ENCODE measurements around the gene IFRD2.
A peak's percentile ranks its signal among the peaks of the same experiment; 100 is the strongest.
"Not testable (repeated sequence)": the region's sequence is repeated elsewhere in the genome, so short reads cannot be mapped to it uniquely, and the experiment has no call there.

Gene IFRD2

DNA sequence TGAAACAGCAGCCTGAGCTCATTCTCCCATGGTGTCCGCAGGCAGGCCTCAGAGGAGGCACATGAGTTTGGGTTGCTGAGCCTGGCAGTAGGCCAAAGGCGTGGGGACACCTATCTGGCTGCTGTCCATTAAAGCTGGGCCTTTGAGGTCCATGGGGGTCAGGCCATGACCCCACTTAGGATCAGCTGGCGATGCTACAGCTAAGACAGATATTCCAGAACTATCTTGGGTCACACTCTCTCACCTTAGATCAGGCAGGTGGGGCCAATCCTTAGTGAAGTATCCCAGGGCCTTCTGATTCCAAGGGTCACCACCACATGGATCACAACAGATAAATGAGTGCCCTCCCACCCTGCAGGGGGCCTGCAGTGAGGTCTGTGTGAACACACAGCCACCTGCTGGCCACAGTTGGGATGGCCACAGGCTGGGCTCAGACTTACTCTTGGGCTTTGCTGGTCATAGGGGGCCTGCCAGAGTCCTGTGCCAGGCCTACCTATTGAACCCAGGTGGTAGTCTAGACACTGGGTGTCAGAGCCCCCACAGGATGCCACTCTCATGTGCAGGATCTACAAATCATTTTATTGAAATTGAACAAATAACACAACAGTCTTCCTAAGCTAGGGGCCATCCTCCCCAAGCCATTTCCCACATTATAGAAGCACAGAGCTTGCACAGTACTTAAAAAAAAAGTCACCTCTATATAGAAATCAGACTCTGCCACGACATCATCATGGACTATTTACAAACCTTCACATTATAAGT lies 32.3 kb upstream of the IFRD2 start:
- DNase-seq (ENCODE audit: low read depth): peak; percentile 39

DNA sequence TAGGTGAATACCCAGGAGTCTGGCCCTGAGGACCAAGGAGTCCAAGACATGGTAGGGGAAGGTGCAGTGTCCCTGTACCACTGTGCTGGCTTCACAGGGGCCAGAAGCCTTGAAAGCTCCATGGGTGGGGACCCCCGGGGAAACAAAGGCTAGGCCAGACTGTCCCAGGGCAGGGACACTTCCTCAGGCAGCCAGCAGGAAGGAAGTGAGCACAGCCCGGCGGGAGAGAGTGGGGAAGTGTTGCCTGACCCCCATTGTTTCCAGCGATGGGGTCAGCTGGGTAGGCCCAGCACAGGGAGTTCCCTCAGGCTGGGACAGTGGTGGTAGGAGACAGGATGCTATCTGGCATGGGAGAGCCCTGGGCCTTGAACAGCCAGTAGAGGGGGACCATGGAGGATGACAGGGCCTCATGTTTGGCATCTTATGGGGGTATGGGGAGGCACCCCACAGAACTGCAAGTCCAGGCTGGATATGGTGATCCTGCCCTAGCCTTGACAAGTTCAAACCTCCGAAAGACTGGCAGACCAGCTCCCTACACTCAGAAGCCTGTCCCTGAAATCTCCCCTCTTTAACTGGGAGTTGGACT lies 31.5 kb upstream of the IFRD2 start:
- DNase-seq (ENCODE audit: low read depth): no peak

DNA sequence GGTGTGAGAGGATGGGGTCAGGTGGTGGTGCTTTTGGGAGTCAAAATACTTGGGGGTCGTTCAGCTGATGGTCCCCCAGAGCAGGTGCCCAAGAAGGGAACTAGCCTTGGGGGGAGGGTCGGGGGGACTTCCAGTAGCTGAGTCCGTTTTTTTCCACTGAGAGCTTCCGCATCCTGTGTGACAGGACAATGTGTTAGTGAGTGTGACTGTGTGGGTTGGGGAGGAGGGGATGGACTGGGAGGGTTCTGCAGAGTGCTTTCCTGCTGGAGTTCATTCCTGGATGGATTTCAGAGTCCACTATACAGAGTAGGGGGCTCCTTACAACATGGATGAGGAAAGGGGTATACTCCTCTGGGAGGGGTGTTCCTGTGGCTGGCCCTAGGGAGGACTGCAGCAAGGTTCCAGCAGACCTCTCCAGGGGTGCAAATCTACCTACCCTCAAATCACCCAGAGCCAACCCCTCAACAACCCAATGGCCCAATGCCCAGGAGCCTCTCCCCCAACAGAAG lies 30.9 kb upstream of the IFRD2 start:
- no peak for DNase-seq (ENCODE audit: low read depth)

DNA sequence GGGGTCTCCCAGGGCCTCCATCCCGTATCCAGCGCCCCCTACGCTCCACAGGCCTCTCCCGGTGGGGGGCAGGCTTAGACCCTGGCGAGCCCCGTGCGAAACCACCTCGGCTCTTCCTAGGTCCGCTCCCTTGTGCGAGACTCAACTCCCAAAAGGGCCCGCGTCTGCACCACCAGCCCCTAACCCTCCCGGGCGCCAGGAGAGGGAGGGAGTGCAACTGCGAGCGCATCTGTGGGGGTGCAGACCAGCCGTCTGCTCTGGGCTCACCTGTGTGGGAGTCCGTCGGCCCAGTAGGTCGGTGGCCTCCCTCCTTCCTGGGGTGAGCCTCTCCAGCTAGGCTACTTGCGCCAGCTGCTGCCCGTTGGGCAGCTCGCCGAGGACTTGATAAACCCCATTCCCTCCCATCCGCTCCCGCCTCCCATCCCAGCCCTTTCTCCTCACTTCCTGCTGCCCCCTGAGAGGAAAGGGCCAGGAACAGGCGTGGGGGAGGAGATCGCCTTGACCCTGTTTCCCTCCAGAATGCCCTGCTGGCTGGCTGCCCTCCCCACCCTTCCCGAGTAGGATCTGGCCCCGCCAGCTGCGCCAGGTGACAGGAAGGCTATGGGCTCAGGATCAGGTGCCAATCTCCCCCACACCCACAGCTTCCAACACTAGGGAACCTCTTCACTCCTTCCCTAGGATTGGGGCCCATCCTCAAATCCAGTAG lies 30.3 kb upstream of the IFRD2 start, which contains the start of gene HYAL2:
Gene HYAL2, minus strand, starts transcription at position 360 of the 706 bp plus-strand sequence. CDS start 2,256 bp downstream, outside the sequence.
- no peak for DNase-seq (ENCODE audit: low read depth)

DNA sequence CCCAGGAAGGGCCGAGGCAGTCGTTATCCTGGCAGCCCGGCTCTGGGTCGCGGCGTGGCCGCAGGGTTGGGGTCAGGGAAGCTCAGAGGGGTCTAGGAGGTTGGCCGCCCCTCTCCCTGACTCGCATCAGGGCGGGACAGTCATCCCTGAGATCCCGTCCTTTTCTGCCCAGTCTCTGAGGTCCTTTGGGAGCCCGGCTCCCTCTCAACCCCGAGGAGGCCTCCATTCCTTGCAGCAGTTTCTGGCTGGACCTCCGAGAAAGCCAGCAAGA lies 29.8 kb upstream of the IFRD2 start:
- DNase-seq (ENCODE audit: low read depth): no peak

DNA sequence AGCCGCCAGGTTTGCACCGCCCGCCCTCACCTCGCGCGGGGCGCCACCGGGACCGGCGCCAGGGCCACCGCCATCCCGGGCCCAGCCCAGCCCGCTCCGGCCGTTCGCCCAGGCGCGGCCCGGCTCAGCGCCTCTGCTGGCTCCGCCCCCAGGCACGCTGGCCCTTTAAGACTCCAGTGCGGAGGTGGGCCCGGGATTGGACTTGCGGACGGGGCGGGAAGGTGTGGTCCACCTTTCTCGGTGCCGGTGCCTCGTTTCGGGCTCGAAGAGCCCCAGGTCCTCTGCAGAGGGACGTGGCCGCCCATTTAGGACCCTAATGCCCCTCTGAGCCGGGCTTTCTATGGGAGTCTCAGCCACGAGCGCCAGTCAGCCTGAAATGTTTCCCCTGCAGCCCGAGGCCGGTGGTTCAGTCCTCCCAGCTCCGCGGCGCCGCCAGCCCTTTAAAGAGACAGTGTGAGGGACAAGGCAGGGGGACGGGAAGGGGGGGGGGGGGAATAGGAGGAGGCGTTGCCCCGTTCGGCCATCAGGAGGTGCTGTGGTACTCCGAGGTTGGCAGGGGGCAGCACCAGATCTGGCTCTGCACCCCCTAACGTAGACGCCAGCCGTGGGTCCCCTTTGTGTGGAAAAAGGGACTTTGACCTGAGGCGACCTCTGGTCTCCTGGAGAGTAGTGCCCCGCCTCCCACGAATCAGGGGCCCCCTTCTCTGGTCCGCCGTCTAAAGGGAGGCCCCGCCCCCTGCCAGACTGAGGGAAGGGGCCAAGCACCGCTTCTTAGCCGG lies 29.3 kb upstream of the IFRD2 start:
- peak; percentile 76 for DNase-seq (ENCODE audit: low read depth)

DNA sequence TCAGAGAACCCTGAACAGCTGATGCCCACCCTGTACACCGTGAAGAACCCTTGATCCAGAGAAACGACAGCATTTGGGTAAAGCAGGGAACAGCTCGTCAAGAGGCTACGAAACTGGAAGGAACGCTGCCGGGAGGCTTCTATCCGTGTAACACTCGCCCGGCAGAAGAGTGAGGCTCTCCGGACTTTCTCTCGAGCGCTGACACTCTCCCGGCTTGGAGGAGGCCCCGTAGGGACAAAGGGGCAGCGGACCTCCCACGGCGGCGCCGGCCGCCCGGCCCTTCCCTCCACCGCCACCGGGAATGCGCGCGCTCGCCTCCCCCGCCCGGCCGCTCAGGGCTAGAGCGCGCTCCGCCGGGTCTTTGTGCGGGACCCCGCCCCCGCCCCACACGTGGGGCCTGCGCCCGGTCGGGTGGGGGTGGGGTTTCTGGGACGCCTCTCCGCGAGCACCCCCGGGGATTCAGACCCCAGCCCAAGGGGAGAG lies 28.7 kb upstream of the IFRD2 start:
- DNase-seq (ENCODE audit: low read depth): peak; percentile 54

DNA sequence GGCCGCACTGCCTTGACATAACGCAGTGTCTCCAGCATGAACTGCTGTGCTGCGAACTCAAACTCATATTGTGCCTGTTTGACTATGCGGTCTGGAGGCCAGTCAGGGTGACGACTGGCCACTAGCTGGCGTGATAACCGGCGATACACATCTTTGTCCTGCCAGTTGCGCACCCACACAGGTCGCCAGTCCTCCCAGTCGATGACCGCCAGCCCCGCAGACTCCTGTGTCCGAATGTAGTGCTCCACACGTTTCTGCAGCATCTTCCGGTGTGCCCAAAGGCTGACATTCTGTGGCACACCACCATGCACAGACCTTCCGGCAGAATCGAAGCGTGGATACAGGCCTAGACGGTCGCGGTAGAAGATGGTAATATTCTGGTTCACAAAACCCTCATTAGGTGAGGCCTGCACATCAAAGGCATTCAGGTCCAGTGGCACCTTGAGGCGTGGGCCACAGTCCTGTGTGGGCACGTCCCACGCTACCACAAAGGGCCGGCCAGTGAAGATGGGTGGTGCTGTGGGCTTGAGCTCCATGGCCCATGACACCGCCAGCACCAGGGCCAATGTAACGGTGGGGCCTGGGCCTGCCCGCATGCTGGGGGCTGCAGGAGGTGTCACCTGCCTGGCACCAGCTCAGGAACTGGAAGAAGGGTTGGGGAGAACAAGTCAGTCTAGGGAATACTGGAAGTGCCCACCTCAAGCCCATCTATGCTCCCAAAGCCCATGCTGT lies 27.8 kb upstream of the IFRD2 start:
- DNase-seq (ENCODE audit: low read depth): no peak

DNA sequence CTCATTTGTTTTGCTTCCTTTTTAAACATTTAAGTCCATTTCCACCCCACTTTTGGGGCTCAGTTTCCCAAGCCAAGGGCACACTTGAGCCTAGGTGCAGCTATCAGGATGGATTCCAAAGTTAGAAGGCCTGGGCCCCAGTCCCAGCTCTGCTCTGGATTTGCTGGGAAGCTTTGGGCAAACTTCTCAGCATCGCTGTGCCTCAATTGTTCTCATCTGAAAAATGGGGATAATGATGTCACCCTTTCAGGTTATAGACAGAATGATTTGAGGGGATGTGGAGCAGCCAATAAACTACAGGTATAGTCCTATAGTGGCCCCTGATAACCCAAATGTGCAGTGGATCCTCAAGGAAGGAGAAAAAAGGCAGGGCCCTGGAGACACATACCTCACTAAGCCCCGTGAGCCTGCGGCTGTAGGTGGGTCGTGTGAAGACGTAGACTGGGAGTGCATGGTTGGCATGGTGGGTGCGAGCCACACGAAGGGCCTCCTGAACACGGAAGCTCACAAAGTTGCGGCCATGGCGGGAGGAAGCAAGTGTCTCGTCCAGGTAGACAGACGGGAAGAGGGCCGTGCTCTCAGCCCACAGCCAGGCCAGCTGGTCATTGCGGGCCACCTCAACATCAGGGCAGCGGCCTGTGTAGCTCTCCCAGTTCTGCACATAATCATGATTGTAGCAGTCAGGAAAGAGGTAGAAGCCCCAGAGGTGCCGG lies 27.1 kb upstream of the IFRD2 start:
- DNase-seq (ENCODE audit: low read depth): no peak

DNA sequence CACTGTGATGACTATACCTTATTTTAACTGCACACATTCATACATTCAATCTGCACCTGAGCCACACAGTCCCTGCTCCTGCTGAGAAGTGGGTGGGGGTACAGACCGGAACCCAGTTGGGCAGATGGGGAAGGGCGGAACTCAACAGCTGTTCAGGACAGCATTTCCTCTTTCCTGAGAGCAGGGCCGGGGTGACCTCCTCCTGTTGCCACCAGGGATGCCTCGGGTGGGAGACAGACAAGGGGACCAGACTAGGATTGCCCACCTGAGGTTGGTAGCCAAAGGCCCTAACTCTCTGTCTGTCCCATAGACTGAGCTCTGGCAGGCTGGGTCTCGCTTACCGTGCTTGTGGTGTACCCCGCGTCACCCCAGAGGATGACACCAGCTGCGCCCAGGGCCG lies 26.4 kb upstream of the IFRD2 start:
- no peak for DNase-seq (ENCODE audit: low read depth)

DNA sequence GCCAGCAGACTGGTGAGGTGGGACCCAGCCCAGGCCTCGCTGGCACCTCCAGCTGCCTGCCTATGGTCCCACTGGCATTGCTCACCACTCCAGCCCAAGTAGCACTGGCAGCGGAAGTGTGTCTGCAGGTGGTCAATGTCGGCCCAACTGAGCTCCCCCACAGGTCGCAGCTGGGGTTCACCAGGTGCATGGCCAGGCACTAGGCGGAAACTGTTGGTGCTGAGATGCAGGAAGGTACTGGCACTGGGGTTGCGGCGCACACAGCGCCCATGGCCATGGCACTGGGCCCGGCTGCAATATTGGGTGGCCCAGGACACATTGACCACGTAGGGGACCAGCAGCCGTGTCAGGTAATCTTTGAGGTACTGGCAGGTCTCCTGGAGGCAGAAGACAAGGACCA lies 25.9 kb upstream of the IFRD2 start:
- no peak for DNase-seq (ENCODE audit: low read depth)

DNA sequence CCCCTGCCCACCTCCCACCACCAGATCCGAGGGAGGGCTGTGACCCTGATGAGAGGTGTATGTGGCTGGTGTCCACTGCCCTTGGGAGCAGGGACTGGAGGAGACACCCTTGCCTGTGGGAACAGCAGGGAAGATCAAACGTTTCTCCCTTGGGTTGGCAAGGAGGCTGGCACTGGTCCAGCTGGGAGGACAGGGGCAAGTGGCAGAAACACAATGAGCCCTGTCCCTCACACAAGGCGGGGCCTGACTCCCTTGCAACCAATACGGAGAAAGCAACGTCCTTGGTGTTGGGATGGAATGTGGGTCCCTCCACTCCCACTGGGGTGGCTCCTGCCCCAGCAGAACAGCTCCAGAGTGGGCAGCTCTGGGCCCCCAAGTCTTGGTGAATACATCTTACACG lies 25.1 kb upstream of the IFRD2 start:
- DNase-seq (ENCODE audit: low read depth): no peak

DNA sequence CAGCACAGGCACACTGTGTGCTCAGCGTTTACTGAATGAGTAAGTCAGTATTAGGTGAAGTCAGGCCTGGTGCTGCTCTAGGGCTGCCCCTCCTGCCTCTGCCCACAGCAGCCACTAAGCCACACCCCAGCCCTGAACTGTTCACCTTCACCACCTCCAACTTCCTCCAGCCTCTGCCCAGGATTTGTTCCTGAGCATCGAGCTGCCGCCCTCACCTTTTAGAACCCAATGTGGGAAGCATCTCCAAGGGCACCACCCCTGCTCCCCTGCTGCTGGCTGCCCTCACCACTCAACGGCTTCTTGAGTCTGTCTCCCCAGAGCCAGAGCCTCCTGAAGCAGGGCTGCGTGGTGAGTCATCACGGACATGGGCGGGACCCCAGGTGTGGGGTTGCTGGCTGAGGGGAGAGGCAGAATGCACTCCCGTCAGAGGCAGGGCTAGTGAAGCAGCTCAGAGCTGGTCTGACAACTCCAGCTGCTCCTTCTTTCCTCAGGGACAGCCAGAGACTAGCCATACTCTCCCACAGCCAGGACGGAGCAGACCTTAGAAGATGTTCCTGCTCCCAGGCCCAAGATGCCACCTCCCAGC lies 24.5 kb upstream of the IFRD2 start:
- DNase-seq (ENCODE audit: low read depth): no peak

DNA sequence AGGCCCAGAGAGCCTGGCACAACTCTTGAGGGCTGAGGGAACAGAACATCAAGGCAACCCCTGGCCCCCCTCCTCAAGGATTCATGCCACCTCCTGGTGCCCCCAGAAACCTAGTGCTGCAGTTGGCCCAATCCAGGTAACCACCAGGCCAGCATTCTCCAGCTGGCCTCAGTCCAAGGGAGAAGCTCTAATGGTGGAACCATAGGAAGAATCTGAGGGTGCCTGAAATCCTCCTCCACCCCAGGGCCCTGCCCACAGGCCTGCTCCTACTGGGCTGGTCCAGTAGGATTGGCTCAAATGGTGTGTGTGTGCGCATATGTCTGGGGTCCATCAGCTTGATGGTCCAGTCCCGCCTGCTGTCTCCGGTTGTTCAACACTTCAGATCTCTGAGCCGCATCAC lies 22.6 kb upstream of the IFRD2 start:
- no peak for DNase-seq (ENCODE audit: low read depth)

DNA sequence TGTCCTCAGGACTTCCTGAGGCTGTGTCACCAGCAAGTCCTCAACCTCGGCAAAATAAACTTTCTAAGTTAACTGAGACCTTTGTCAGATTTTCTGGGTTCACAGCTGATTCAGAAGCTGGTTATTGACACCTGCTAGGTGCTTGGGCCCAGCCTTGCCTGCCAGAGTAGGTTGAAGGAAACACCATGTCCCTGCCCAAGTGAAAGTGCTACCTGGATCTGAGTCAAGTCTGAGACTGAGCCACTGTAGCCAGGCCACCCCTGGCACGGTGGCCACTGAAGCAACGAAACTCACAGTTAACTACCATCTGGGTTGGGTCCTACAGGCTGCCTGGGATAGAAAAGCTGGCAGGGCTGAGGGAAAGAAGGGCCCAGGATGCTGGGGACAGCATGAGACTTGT lies 22.1 kb upstream of the IFRD2 start:
- DNase-seq (ENCODE audit: low read depth): no peak

DNA sequence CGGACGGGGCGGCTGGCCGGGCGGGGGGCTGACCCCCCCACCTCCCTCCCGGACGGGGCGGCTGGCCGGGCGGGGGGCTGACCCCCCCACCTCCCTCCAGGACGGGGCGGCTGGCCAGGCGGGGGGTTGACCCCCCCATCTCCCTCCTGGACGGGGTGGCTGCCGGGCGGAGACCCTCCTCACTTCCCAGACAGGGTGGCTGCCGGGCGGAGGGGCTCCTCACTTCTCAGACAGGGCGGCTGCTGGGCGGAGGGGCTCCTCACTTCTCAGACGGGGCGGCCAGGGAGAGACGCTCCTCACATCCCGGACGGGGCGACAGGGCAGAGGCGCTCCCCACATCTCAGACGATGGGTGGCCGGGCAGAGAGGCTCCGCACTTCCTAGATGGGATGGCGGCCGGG lies 19.8 kb upstream of the IFRD2 start:
- not testable (repeated sequence) for DNase-seq (ENCODE audit: low read depth)

DNA sequence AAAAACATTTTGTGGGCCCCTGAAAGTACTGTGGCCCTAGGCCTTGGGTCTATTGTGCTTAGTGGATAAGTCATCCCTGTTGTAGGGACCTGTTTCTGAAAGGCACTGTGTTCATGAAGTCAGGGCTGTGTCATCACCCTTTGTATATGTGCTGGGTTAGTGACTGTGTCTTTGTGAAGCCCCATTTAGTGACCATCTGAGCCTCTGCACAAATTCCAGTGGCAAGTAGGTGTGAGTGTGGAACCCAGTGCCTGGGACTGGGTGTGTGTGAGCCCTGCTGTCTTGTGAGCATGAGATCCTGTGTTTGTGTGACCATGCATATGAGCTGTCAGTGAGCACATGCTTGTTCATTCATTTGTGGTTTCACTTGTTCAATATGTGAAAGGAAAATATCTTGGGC lies 12.4 kb upstream of the IFRD2 start:
- DNase-seq (ENCODE audit: low read depth): no peak

DNA sequence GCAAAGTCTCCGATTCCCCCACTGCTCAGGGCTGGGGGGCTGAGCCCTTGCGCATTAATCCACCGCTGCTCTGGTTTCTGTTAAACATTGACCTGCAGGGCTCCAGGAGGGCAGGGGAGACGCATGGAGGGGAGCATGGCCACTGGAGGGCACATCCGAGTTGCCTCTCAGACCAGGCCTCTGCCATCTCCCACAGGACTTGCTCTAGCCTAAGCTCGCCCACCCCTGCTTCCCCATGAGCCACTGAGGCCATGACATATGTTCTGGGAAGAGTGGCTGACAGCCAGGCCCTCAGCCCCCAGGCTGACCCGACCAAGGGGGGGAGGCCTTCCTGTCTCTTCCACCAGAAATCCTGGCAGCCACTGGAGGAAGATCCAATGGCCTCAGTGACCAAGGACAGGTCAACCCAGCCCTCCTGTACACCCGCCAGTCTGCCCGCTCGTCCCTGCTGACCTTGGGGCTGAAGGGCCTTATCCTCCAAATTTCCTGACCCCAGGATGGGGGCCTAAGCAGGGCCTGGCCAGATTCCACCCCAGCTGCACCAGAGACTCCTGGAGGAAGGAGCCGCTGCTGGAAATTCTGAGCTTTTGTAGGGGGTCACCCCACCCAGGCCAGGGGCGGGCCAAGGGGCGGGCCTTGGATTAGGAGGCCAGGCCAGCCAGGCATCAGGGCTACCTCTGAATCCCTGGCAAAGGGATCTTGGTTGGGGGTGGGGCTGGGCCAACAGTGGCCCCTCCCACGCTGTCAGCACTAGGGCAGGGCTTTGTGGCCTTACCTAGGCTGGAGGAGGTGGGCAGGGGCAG lies 11.0 kb upstream of the IFRD2 start, which contains the start of gene HYAL1:
Gene HYAL1, minus strand, starts transcription at position 562 of the 803 bp plus-strand sequence. CDS start 618 bp downstream, outside the sequence.
- DNase-seq (ENCODE audit: low read depth): no peak
